Mucosa of rectum (tissue), 2 donors: Measurements from ENCODE around the gene GFPT2.

Experiments used
- H3K27ac ChIP-seq, 2 donors: one replicate each; pipeline ENCODE4 v1.7.0; 2013; ENCODE audit warnings: inconsistent platforms in 2 of 2, low read depth in 2 of 2, low read length in 2 of 2
- H3K27me3 ChIP-seq, 2 donors: one replicate each; pipeline ENCODE4 v1.7.0; 2013; ENCODE audit warnings: low read length in 2 of 2; ENCODE audit not compliant: control insufficient read depth in 2 of 2, insufficient read depth in 2 of 2
- H3K36me3 ChIP-seq, 2 donors: one replicate each; pipeline ENCODE4 v1.7.0; 2013; ENCODE audit warnings: low read length in 2 of 2; ENCODE audit not compliant: control insufficient read depth in 2 of 2, insufficient read depth in 2 of 2
- H3K4me1 ChIP-seq, 2 donors: one replicate each; pipeline ENCODE4 v1.7.0; 2013; ENCODE audit warnings: low read length in 2 of 2, mild to moderate bottlenecking in 1 of 2; ENCODE audit not compliant: control insufficient read depth in 2 of 2, insufficient read depth in 2 of 2
- H3K4me3 ChIP-seq, 2 donors: one replicate each; pipeline ENCODE4 v1.7.0; 2013; ENCODE audit warnings: low read length in 2 of 2
- H3K9ac ChIP-seq, 2 donors: one replicate each; pipeline ENCODE4 v1.7.0; 2013; ENCODE audit warnings: low read length in 2 of 2, low read depth in 1 of 2, mild to moderate bottlenecking in 1 of 2
- H3K9me3 ChIP-seq, 2 donors: one replicate each; pipeline ENCODE4 v1.7.0; 2013; ENCODE audit warnings: low read length in 2 of 2; ENCODE audit not compliant: control insufficient read depth in 2 of 2
- donor health status: healthy.
- donor health status: Normal muscosa, but diverticular disease.

Gene GFPT2

DNA sequence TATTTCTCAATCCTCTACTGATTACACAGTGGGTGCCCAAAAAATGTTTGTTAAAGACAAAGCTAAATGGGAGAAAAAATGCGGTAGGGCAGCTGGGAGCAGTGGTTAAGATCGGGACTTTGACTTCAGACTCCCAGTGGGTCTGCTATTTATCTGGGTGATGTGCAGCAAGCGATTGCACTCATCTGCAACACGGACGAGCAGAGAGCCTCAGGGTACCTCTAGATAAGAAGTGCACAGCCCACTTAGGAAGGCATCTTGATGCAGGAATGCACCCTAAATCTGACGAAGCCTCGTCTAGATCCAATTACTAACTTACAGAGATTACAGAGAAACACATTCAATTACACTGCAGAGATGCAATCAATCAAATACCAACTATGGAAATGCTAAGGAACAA lies 65.3 kb downstream of the GFPT2 start:
- Histone ChIP-seq H3K9me3 (no peaks in the 10 kb centered on the region), H3K27ac (no peak overlapping the region)

DNA sequence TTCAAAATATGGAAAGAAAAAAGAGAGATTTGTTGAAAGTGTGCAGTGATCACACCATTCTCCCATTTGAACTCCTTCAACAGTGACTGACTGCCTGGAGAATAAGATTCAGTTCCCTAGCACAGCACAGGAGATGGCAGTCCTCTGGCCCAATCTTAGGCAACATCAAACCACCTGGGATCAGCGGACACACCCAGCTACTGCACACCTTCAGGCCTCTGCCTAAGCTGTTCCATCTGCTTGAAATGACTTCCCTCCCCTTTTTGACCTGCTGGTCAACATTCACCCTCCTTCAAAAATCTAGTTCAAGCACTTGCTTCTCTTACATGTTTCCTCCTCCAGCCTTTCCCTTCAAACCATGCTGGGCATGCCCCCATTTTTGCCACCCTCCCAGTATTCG lies 65.7 kb downstream of the GFPT2 start:
- H3K4me3 ChIP-seq: no peak overlapping the region
- H3K4me1 ChIP-seq: peaks cover 3 to 6% of the 10 kb centered on the region in 2 donors
- no peak overlapping the region for H3K9ac ChIP-seq
- no peaks in the 10 kb centered on the region for H3K9me3 ChIP-seq
- peaks cover 3 to 14% of the 10 kb centered on the region in 2 donors for H3K36me3 ChIP-seq
- H3K27me3 ChIP-seq: no peaks in the 10 kb centered on the region
- no peak overlapping the region for H3K27ac ChIP-seq

More for the DNA sequence above, 65.3 kb downstream of the GFPT2 start:
- H3K4me3 ChIP-seq: no peak overlapping the region
- peaks cover 2 to 9% of the 10 kb centered on the region in 2 donors for H3K36me3 ChIP-seq
- no peaks in the 10 kb centered on the region for H3K27me3 ChIP-seq
- H3K4me1 ChIP-seq: peaks cover 3 to 6% of the 10 kb centered on the region in 2 donors
- H3K9ac ChIP-seq: no peak overlapping the region

DNA sequence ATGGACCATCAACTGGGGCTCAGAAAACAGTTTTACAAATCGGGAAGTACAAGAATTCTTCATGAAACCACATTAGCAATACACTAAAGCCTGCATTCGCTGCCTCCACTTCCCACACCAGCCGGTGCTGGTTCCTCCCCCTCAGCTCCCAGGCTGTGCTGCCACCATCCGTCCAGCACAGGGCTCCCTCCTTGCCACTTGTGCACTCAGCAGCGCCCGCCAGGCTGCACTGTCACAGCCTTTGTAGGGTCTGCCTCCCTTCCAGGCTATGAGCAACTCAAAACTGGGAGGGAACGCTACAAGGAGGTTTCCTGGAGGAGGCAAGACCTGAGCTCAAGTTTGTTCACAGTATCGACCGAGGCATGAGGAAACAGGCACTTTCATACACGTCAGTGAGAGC lies 69.0 kb downstream of the GFPT2 start:
- Histone ChIP-seq H3K4me1 (peaks cover 0 to 3% of the 10 kb centered on the region in 2 donors), H3K4me3 (no peak overlapping the region), H3K9me3 (no peaks in the 10 kb centered on the region), H3K36me3 (peaks cover 12 to 27% of the 10 kb centered on the region in 2 donors), H3K27me3 (no peaks in the 10 kb centered on the region), H3K27ac (no peak overlapping the region), H3K9ac (no peak overlapping the region)

DNA sequence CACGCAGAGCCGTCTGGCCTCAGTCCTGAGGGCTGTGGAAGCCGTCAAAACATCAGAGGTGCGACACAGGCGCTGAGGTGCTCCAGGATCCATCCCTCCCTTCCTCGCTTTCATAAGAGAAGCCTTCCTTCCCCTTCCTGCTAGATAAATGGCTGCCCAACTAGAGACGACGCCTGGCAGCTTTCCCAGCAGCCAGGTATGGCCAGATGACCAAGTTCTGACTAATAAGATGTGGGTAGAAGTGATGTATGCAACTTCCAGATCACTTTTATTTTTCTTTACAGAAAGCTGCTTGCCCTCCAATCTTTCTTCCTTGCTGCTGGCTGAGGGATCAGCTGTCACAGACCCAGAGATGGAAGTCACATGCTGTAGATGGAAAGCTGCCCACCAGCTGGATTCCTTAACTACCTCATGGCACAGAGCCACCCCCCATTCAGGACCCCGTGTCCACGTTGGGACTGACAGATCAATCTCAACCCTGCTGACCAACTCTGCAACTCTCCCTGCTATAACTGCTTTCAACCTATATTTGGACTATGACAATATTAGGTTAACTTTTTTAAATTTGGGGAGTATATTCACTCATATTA lies 70.0 kb downstream of the GFPT2 start:
- Histone ChIP-seq H3K36me3 (peaks cover 15 to 30% of the 10 kb centered on the region in 2 donors), H3K9me3 (no peaks in the 10 kb centered on the region), H3K9ac (no peak overlapping the region), H3K4me1 (peaks cover 0 to 3% of the 10 kb centered on the region in 2 donors), H3K27ac (no peak overlapping the region), H3K4me3 (no peak overlapping the region), H3K27me3 (no peaks in the 10 kb centered on the region)

DNA sequence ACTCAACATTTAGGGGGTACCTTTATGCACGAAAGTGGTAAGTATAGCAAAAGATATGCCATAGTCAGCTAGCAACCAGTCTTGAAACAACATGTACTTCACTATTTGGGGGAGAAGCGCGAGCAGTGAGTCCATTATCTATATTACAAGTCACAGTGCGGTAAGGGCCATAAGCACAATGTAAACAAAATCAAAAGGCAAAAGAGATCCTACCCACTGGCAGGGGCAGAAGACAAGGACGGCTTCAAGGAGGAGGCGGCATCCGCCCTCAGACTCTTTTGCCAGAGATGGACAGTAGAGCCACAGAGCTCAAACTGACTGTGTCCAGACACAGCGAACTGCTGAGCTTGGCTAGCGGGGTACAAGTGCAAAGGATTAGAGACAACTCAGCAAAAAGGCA lies 70.9 kb downstream of the GFPT2 start:
- Histone ChIP-seq H3K9me3 (peaks cover 0 to 3% of the 10 kb centered on the region in 2 donors), H3K4me3 (no peak overlapping the region), H3K27ac (no peak overlapping the region), H3K9ac (no peak overlapping the region), H3K4me1 (peaks cover 0 to under 1% of the 10 kb centered on the region in 2 donors), H3K36me3 (peaks cover 20 to 38% of the 10 kb centered on the region in 2 donors), H3K27me3 (no peaks in the 10 kb centered on the region)

- peaks cover 25 to 41% of the 10 kb centered on the region in 2 donors for H3K36me3 ChIP-seq
- H3K27ac ChIP-seq: no peak overlapping the region
- H3K27me3 ChIP-seq: no peaks in the 10 kb centered on the region
- no peak overlapping the region for H3K9ac ChIP-seq
- H3K4me1 ChIP-seq: no peaks in the 10 kb centered on the region
- H3K4me3 ChIP-seq: no peak overlapping the region
- H3K9me3 ChIP-seq: peaks cover 0 to 6% of the 10 kb centered on the region in 2 donors
These were observed 71.4 kb downstream of the GFPT2 start for GRCh38 chr5:180281706-180282105.

- no peaks in the 10 kb centered on the region for H3K4me1 ChIP-seq
- peaks cover 10 to 13% of the 10 kb centered on the region in 2 donors for H3K9me3 ChIP-seq
- H3K9ac ChIP-seq: no peak overlapping the region
- H3K27me3 ChIP-seq: no peaks in the 10 kb centered on the region
- H3K36me3 ChIP-seq: peaks cover 26 to 43% of the 10 kb centered on the region in 2 donors
- no peak overlapping the region for H3K4me3 ChIP-seq
- no peak overlapping the region for H3K27ac ChIP-seq
These were observed 78.4 kb downstream of the GFPT2 start for GRCh38 chr5:180274695-180275094.

DNA sequence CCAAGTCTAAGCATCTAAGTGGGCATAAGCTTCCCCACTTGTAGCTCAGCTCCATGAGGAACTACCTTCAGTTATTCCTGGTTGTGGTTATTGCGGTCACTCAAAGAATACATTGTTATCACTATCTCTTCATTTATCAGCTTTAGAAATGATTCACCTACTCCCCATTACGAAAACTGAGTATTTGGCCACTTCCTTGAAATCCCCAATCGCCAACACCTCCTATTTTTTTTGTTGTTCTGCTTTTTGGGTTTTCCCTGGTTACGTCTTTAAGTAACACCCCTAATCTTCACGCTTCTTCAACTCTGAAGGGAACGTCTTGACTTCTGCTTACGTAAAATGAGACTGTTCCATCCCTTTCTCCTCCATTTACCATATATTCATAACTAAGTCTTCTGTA lies 81.9 kb downstream of the GFPT2 start:
- Histone ChIP-seq H3K36me3 (peaks cover 22 to 39% of the 10 kb centered on the region in 2 donors), H3K9me3 (peaks cover 13 to 18% of the 10 kb centered on the region in 2 donors)

GRCh38 chr5:180259260-180259611 lies 93.9 kb downstream of the GFPT2 start:
- peaks cover 66 to 77% of the 10 kb centered on the region in 2 donors for H3K36me3 ChIP-seq
- no peaks in the 10 kb centered on the region for H3K4me1 ChIP-seq
- no peaks in the 10 kb centered on the region for H3K27me3 ChIP-seq
- H3K27ac ChIP-seq: no peak overlapping the region
- H3K9ac ChIP-seq: no peak overlapping the region
- no peak overlapping the region for H3K4me3 ChIP-seq
- H3K9me3 ChIP-seq: peaks cover 74 to 76% of the 10 kb centered on the region in 2 donors

More for the DNA sequence above, 81.9 kb downstream of the GFPT2 start:
- no peaks in the 10 kb centered on the region for H3K4me1 ChIP-seq
- no peak overlapping the region for H3K4me3 ChIP-seq
- H3K9ac ChIP-seq: no peak overlapping the region
- no peak overlapping the region for H3K27ac ChIP-seq
- no peaks in the 10 kb centered on the region for H3K27me3 ChIP-seq

GRCh38 chr5:180253036-180253824 lies 99.9 kb downstream of the GFPT2 start:
- Histone ChIP-seq H3K9me3 (peaks cover 52 to 60% of the 10 kb centered on the region in 2 donors), H3K27me3 (no peaks in the 10 kb centered on the region), H3K9ac (no peak overlapping the region), H3K36me3 (peaks cover 56 to 71% of the 10 kb centered on the region in 2 donors), H3K27ac (no peak overlapping the region), H3K4me3 (peak overlapping the region in 1 of 2 donors; percentile 30), H3K4me1 (no peaks in the 10 kb centered on the region)
